Colonic mucosa (tissue), 4 donors: ENCODE measurements around the gene KCNJ16. TPM values are rescaled to one million over a fixed set of nuclear protein-coding genes. Genes with fewer than 3 reads are reported as not detected.

Source experiments
- DNase-seq: peaks from one replicate; pipeline ENCODE4 v3.0.0-alpha.2; 2020
- H3K27ac ChIP-seq: fragments of 200-600 bp; one replicate; pipeline ENCODE4 v1.8.0; 2021
- H3K27me3 ChIP-seq: fragments of 200-600 bp; one replicate; pipeline ENCODE4 v1.8.0; 2021
- H3K36me3 ChIP-seq: fragments of 200-600 bp; one replicate; pipeline ENCODE4 v1.8.0; 2021
- H3K4me1 ChIP-seq: fragments of 200-600 bp; one replicate; pipeline ENCODE4 v1.8.0; 2021; ENCODE audit warnings: mild to moderate bottlenecking
- H3K4me3 ChIP-seq: fragments of 200-600 bp; one replicate; pipeline ENCODE4 v1.8.0; 2021
- H3K9ac ChIP-seq, 2 donors: one replicate each; pipeline ENCODE4 v1.7.0; 2013; ENCODE audit warnings: control low read depth in 2 of 2, low read depth in 2 of 2, low read length in 2 of 2
- H3K9me3 ChIP-seq: fragments of 200-600 bp; one replicate; pipeline ENCODE4 v1.8.0; 2021
- intact Hi-C: fragments of 100-400 bp; cut with DNase I; formaldehyde crosslinking; loops from one replicate; pipeline ENCODE4 v1.14.1; 2022
- total RNA-seq, 2 donors: library from RNA; stranded (reverse); fragmentation: NEBNext Ultra II Directional in 1 of 2; extraction: Animal tissue kit (Norgen Biotek cat#: 25700) in 1 of 2; gene quantifications; one replicate each; pipeline ENCODE4 v1.2.1, GENCODE V29; 2021
- TF ChIP-seq, protein P1 (sequence below): fragments of 200-600 bp; IDR thresholded peaks from one replicate; pipeline ENCODE4 v1.8.0; 2022; ENCODE audit warnings: antibody characterized with exemption, mild to moderate bottlenecking
- donor health status: healthy.
- donor health status: DM: no; HTN: no; CAD: no.
- donor health status: DM: no; HTN: no; CAD: no.

Gene KCNJ16
- total RNA-seq, 2 donors from 2014 or later = 0.20 to 0.35 TPM

GRCh38 chr17:70033165-70033564 is 41.9 kb upstream of the KCNJ16 start:
- no peak for DNase-seq
- Histone ChIP-seq H3K27ac (no peak overlapping the region), H3K9ac (no peak overlapping the region), H3K4me3 (no peak overlapping the region), H3K36me3 (no peaks in the 10 kb centered on the region), H3K27me3 (no peaks in the 10 kb centered on the region), H3K9me3 (no peaks in the 10 kb centered on the region), H3K4me1 (no peaks in the 10 kb centered on the region)
- TF ChIP-seq, protein P1, sequence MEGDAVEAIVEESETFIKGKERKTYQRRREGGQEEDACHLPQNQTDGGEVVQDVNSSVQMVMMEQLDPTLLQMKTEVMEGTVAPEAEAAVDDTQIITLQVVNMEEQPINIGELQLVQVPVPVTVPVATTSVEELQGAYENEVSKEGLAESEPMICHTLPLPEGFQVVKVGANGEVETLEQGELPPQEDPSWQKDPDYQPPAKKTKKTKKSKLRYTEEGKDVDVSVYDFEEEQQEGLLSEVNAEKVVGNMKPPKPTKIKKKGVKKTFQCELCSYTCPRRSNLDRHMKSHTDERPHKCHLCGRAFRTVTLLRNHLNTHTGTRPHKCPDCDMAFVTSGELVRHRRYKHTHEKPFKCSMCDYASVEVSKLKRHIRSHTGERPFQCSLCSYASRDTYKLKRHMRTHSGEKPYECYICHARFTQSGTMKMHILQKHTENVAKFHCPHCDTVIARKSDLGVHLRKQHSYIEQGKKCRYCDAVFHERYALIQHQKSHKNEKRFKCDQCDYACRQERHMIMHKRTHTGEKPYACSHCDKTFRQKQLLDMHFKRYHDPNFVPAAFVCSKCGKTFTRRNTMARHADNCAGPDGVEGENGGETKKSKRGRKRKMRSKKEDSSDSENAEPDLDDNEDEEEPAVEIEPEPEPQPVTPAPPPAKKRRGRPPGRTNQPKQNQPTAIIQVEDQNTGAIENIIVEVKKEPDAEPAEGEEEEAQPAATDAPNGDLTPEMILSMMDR = no peak
- intact Hi-C loops = loop anchor here (10.0 kb wide), 1 partner anchor 102 kb away; no protein-coding TSS in a partner anchor

DNA sequence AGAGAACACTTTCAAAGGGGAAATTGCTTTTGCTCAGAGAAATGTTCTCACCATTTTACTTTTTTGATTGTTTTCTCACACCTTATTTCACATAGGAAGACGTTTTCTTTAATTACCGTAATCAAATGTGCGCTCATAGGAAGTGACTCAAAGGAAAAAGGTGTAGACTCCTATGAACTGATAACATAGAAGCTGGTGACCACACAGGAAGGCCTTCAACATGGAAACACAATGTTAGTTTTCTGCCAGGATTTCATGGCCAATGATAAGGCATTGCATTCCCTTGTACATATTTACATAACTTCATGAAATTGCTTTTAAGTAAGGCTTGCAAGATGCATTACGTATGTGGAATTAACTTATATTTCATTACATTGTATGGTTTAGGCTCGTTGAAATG is 40.9 kb upstream of the KCNJ16 start:
- no peak overlapping the region for H3K9ac ChIP-seq
- no peaks in the 10 kb centered on the region for H3K36me3 ChIP-seq
- H3K4me1 ChIP-seq = no peaks in the 10 kb centered on the region
- TF ChIP-seq, protein P1 = no peak
- intact Hi-C loops = loop anchor here (10.0 kb wide), 1 partner anchor 101 kb away; no protein-coding TSS in a partner anchor
- H3K27ac ChIP-seq = no peak overlapping the region
- DNase-seq = no peak
- no peak overlapping the region for H3K4me3 ChIP-seq
- H3K9me3 ChIP-seq = no peaks in the 10 kb centered on the region
- H3K27me3 ChIP-seq = no peaks in the 10 kb centered on the region

GRCh38 chr17:70037498-70037897 is 37.5 kb upstream of the KCNJ16 start:
- no peaks in the 10 kb centered on the region for H3K9me3 ChIP-seq
- H3K9ac ChIP-seq = no peak overlapping the region
- H3K27me3 ChIP-seq = no peaks in the 10 kb centered on the region
- no peak for DNase-seq
- intact Hi-C loops = loop anchor here (10.0 kb wide), 1 partner anchor 97 kb away; no protein-coding TSS in a partner anchor
- TF ChIP-seq, protein P1 = no peak
- no peaks in the 10 kb centered on the region for H3K36me3 ChIP-seq
- H3K4me1 ChIP-seq = no peaks in the 10 kb centered on the region
- no peak overlapping the region for H3K4me3 ChIP-seq
- no peak overlapping the region for H3K27ac ChIP-seq

- H3K27me3 ChIP-seq = no peaks in the 10 kb centered on the region
- no peaks in the 10 kb centered on the region for H3K36me3 ChIP-seq
- DNase-seq = no peak
- H3K27ac ChIP-seq = no peak overlapping the region
- no peaks in the 10 kb centered on the region for H3K4me1 ChIP-seq
- no peak overlapping the region for H3K4me3 ChIP-seq
- TF ChIP-seq, protein P1 = no peak
- H3K9me3 ChIP-seq = no peaks in the 10 kb centered on the region
- H3K9ac ChIP-seq = no peak overlapping the region
- intact Hi-C loops = no loop called here
Observed at GRCh38 chr17:70040336-70040735, 34.7 kb upstream of the KCNJ16 start.

GRCh38 chr17:70041061-70041460 is 34.0 kb upstream of the KCNJ16 start:
- Histone ChIP-seq H3K36me3 (no peaks in the 10 kb centered on the region), H3K9ac (no peak overlapping the region), H3K4me1 (no peaks in the 10 kb centered on the region), H3K9me3 (no peaks in the 10 kb centered on the region), H3K27ac (no peak overlapping the region), H3K4me3 (no peak overlapping the region), H3K27me3 (no peaks in the 10 kb centered on the region)
- intact Hi-C loops = no loop called here
- no peak for DNase-seq
- TF ChIP-seq, protein P1 = no peak
